ENCODE results near the gene RAB30.

The RAB30 gene

GRCh38 chr11:83070044-83070701 lies 1.5 kb downstream of the RAB30 start:
- Histone ChIP-seq H3K9ac (ENCODE audit: low read depth, low read length) (no peak overlapping the region), H3K4me3 (ENCODE audit: low read length) (peak overlapping the region; percentile 77), H3K36me3 (ENCODE audit: insufficient read depth, low read length) (peaks cover 19% of the 10 kb centered on the region), H3K4me1 (ENCODE audit: insufficient read depth, low read length) (peaks cover 29% of the 10 kb centered on the region), H3K27me3 (ENCODE audit: insufficient read depth, low read length) (peaks cover 2% of the 10 kb centered on the region; the same call in 1 of the 2 replicates), H3K9me3 (ENCODE audit: insufficient read depth, low read depth, low read length) (no peaks in the 10 kb centered on the region), H3K27ac (ENCODE audit: low read depth, low read length) (no peak overlapping the region)
- WGBS: 13% methylated on average over 3 of the region's 3 CpGs

- H3K4me3 ChIP-seq (ENCODE audit: low read length): no peak overlapping the region
- H3K27me3 ChIP-seq (ENCODE audit: insufficient read depth, low read length): peaks cover 2% of the 10 kb centered on the region; the same call in 1 of the 2 replicates
- H3K9me3 ChIP-seq (ENCODE audit: insufficient read depth, low read depth, low read length): no peaks in the 10 kb centered on the region
- H3K27ac ChIP-seq (ENCODE audit: low read depth, low read length): no peak overlapping the region
- H3K4me1 ChIP-seq (ENCODE audit: insufficient read depth, low read length): peaks cover 29% of the 10 kb centered on the region
- H3K36me3 ChIP-seq (ENCODE audit: insufficient read depth, low read length): peaks cover 13% of the 10 kb centered on the region
- no peak overlapping the region for H3K9ac ChIP-seq (ENCODE audit: low read depth, low read length)
Observed at GRCh38 chr11:83069441-83070043, 2.2 kb downstream of the RAB30 start.

DNA sequence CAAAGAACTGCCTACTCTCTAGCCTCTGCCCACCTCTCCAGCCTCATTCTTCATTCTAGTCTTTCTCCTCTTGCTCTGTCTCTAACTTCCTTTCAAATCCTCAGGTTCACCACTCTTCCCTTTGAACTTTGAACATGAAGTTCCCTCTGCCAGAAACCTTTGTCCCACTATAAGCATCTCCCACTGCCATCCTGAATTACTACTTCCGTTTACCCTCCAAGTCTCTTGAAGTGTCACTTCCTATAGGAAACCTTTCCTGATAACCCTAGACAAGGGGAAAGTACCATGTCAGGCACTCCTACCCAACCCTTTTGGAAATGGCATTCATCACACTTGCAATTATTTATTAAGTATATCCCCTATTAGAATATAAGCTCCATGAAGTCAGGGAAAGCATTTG lies 3.1 kb downstream of the RAB30 start:
- 91% methylated on average over 1 of the region's 1 CpG for WGBS
- Histone ChIP-seq H3K4me1 (ENCODE audit: insufficient read depth, low read length) (peaks cover 28% of the 10 kb centered on the region), H3K4me3 (ENCODE audit: low read length) (no peak overlapping the region), H3K27me3 (ENCODE audit: insufficient read depth, low read length) (peaks cover 2% of the 10 kb centered on the region; the same call in 1 of the 2 replicates), H3K27ac (ENCODE audit: low read depth, low read length) (no peak overlapping the region), H3K36me3 (ENCODE audit: insufficient read depth, low read length) (peaks cover 5% of the 10 kb centered on the region), H3K9ac (ENCODE audit: low read depth, low read length) (no peak overlapping the region), H3K9me3 (ENCODE audit: insufficient read depth, low read depth, low read length) (no peaks in the 10 kb centered on the region)

- WGBS: 96% methylated on average over 3 of the region's 3 CpGs
Observed at GRCh38 chr11:83064011-83064410, 7.7 kb downstream of the RAB30 start.

DNA sequence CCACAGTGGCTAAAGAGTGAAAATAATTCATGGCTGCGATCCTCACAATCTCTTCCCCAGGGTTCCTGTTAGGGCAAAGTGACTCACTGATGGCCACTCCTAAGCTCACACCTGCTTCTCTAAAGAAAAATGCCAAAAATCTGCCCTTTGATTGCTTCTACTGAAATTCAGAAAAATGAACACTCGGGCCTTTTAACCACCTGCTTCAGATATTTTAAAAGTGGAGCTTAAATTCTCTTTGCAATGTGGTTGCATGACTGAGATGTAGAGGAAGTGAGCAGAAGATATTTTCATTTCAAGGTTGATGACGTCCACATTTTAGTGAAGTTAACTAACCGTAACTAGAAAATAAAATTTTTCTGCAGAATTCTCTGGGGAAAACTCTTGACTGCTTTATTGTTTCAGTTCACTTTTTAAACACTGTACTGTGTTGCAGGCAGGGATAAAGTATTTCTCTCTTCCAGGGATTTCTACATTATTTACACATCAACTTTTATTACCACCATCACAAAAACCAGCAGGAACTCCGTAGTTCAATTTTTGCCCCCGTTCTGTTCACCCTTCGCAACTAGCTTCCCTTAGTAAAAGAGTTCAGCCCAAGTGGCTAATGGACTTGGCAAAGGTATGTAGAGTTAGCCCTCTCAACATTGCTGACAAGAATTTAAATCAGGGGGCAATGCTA lies 8.5 kb downstream of the RAB30 start:
- H3K27ac ChIP-seq (ENCODE audit: low read depth, low read length): no peak overlapping the region
- peaks cover 6% of the 10 kb centered on the region; the same call in 1 of the 2 replicates for H3K4me1 ChIP-seq (ENCODE audit: insufficient read depth, low read length)
- H3K36me3 ChIP-seq (ENCODE audit: insufficient read depth, low read length): no peaks in the 10 kb centered on the region
- H3K9me3 ChIP-seq (ENCODE audit: insufficient read depth, low read depth, low read length): no peaks in the 10 kb centered on the region
- H3K27me3 ChIP-seq (ENCODE audit: insufficient read depth, low read length): no peaks in the 10 kb centered on the region
- no peak overlapping the region for H3K9ac ChIP-seq (ENCODE audit: low read depth, low read length)
- no peak overlapping the region for H3K4me3 ChIP-seq (ENCODE audit: low read length)
- 79% methylated on average over 7 of the region's 7 CpGs for WGBS

More at GRCh38 chr11:83064011-83064410, 7.7 kb downstream of the RAB30 start:
- H3K9me3 ChIP-seq (ENCODE audit: insufficient read depth, low read depth, low read length): no peaks in the 10 kb centered on the region
- H3K4me1 ChIP-seq (ENCODE audit: insufficient read depth, low read length): peaks cover 11% of the 10 kb centered on the region
- H3K27ac ChIP-seq (ENCODE audit: low read depth, low read length): no peak overlapping the region
- no peak overlapping the region for H3K9ac ChIP-seq (ENCODE audit: low read depth, low read length)
- no peak overlapping the region for H3K4me3 ChIP-seq (ENCODE audit: low read length)
- no peaks in the 10 kb centered on the region for H3K36me3 ChIP-seq (ENCODE audit: insufficient read depth, low read length)
- no peaks in the 10 kb centered on the region for H3K27me3 ChIP-seq (ENCODE audit: insufficient read depth, low read length)

DNA sequence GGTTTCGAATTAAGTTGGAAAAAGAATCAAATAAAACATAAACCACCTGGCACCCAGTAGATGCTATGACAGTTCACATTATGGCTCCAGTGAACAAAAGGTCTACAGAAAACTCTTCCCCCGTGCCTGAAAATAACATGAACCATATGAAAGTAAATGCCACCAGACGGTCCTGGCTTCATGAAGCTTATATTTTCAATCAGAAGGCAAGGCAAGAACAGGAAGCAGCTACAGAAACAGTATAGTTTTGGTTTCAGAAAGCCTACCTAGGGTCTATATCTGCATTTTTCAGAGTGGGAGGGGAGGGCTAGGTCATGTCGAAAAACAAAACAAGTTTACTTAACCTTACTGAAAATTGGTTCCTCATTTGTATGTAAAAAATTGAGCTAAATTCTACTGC lies 9.8 kb downstream of the RAB30 start:
- peaks cover 6% of the 10 kb centered on the region; the same call in 1 of the 2 replicates for H3K4me1 ChIP-seq (ENCODE audit: insufficient read depth, low read length)
- no peak overlapping the region for H3K27ac ChIP-seq (ENCODE audit: low read depth, low read length)
- no peaks in the 10 kb centered on the region for H3K9me3 ChIP-seq (ENCODE audit: insufficient read depth, low read depth, low read length)
- H3K27me3 ChIP-seq (ENCODE audit: insufficient read depth, low read length): no peaks in the 10 kb centered on the region
- 94% methylated on average over 4 of the region's 4 CpGs for WGBS
- H3K4me3 ChIP-seq (ENCODE audit: low read length): no peak overlapping the region
- H3K9ac ChIP-seq (ENCODE audit: low read depth, low read length): no peak overlapping the region
- no peaks in the 10 kb centered on the region for H3K36me3 ChIP-seq (ENCODE audit: insufficient read depth, low read length)

GRCh38 chr11:83060965-83061364 lies 10.7 kb downstream of the RAB30 start:
- peaks cover 6% of the 10 kb centered on the region; the same call in 1 of the 2 replicates for H3K4me1 ChIP-seq (ENCODE audit: insufficient read depth, low read length)
- H3K9ac ChIP-seq (ENCODE audit: low read depth, low read length): no peak overlapping the region
- no peaks in the 10 kb centered on the region for H3K27me3 ChIP-seq (ENCODE audit: insufficient read depth, low read length)
- H3K9me3 ChIP-seq (ENCODE audit: insufficient read depth, low read depth, low read length): no peaks in the 10 kb centered on the region
- H3K27ac ChIP-seq (ENCODE audit: low read depth, low read length): no peak overlapping the region
- H3K4me3 ChIP-seq (ENCODE audit: low read length): no peak overlapping the region
- no peaks in the 10 kb centered on the region for H3K36me3 ChIP-seq (ENCODE audit: insufficient read depth, low read length)
- WGBS: 91% methylated on average over 3 of the region's 3 CpGs

- 88% methylated on average over 3 of the region's 3 CpGs for WGBS
- no peak overlapping the region for H3K9ac ChIP-seq (ENCODE audit: low read depth, low read length)
- no peaks in the 10 kb centered on the region for H3K27me3 ChIP-seq (ENCODE audit: insufficient read depth, low read length)
- no peak overlapping the region for H3K4me3 ChIP-seq (ENCODE audit: low read length)
- no peaks in the 10 kb centered on the region for H3K4me1 ChIP-seq (ENCODE audit: insufficient read depth, low read length)
- H3K27ac ChIP-seq (ENCODE audit: low read depth, low read length): no peak overlapping the region
- no peaks in the 10 kb centered on the region for H3K36me3 ChIP-seq (ENCODE audit: insufficient read depth, low read length)
- no peaks in the 10 kb centered on the region for H3K9me3 ChIP-seq (ENCODE audit: insufficient read depth, low read depth, low read length)
Observed at GRCh38 chr11:83057721-83058120, 14.0 kb downstream of the RAB30 start.

DNA sequence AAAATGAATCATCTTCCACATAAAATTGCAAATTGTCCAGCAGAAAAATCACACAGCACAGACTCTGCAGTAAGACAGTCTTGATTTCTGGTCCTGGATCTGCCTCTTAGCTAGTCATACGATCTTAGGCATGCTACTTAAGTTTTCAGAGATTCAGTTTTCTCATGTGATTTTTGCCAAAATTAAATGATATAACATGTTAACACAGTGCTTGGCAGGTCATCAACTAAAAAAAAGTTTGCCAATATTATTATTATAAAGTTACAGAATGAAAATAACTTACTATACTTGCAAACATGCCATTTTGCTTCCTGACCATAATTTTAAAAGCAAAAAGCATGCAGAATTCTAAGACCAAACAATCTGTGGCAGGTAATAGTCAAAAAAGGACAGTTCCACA lies 15.1 kb downstream of the RAB30 start:
- WGBS: 96% methylated on average over 1 of the region's 1 CpG
- H3K9me3 ChIP-seq (ENCODE audit: insufficient read depth, low read depth, low read length): no peaks in the 10 kb centered on the region
- H3K4me1 ChIP-seq (ENCODE audit: insufficient read depth, low read length): no peaks in the 10 kb centered on the region
- no peak overlapping the region for H3K9ac ChIP-seq (ENCODE audit: low read depth, low read length)
- no peaks in the 10 kb centered on the region for H3K36me3 ChIP-seq (ENCODE audit: insufficient read depth, low read length)
- H3K27ac ChIP-seq (ENCODE audit: low read depth, low read length): no peak overlapping the region
- H3K4me3 ChIP-seq (ENCODE audit: low read length): no peak overlapping the region
- no peaks in the 10 kb centered on the region for H3K27me3 ChIP-seq (ENCODE audit: insufficient read depth, low read length)

DNA sequence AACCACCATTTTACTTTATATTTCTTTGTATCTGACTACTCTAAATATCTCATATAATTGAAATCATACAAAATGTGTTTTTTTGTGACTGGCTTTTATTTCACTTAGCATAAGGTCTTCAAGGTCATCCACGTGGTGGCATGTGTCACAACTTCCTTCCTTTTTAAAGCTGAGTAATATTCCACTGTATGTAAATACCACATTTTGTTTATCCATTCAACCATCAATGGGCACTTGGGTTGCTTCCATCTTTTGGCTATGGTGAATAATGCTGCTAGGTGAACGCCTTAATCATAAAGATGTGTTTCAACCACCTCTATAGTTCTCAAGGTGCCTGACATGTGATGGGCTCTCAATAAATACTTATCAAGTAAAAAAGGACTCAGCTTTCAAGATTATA lies 15.5 kb downstream of the RAB30 start:
- Histone ChIP-seq H3K9me3 (ENCODE audit: insufficient read depth, low read depth, low read length) (no peaks in the 10 kb centered on the region), H3K4me1 (ENCODE audit: insufficient read depth, low read length) (no peaks in the 10 kb centered on the region), H3K36me3 (ENCODE audit: insufficient read depth, low read length) (no peaks in the 10 kb centered on the region), H3K27ac (ENCODE audit: low read depth, low read length) (no peak overlapping the region), H3K27me3 (ENCODE audit: insufficient read depth, low read length) (no peaks in the 10 kb centered on the region), H3K4me3 (ENCODE audit: low read length) (no peak overlapping the region), H3K9ac (ENCODE audit: low read depth, low read length) (no peak overlapping the region)
- 80% methylated on average over 1 of the region's 2 CpGs for WGBS

GRCh38 chr11:83054904-83055380 lies 16.8 kb downstream of the RAB30 start:
- Histone ChIP-seq H3K9me3 (ENCODE audit: insufficient read depth, low read depth, low read length) (no peaks in the 10 kb centered on the region), H3K4me1 (ENCODE audit: insufficient read depth, low read length) (no peaks in the 10 kb centered on the region), H3K4me3 (ENCODE audit: low read length) (no peak overlapping the region), H3K9ac (ENCODE audit: low read depth, low read length) (no peak overlapping the region), H3K27ac (ENCODE audit: low read depth, low read length) (no peak overlapping the region), H3K27me3 (ENCODE audit: insufficient read depth, low read length) (no peaks in the 10 kb centered on the region), H3K36me3 (ENCODE audit: insufficient read depth, low read length) (no peaks in the 10 kb centered on the region)
- 94% methylated on average over 3 of the region's 3 CpGs for WGBS
